Ishikawa (cell line): Measurements from ENCODE around the gene SSH2.

ENCODE experiments used
- CREB1 ChIP-seq: IDR thresholded peaks from 2 replicates; pipeline ENCODE4 v1.6.1; 2012; ENCODE audit warnings: low read depth
- REST ChIP-seq: IDR thresholded peaks from 2 replicates; pipeline ENCODE4 v1.6.1; 2012; ENCODE audit warnings: low read depth, mild to moderate bottlenecking
- TAF1 ChIP-seq: IDR thresholded peaks from 2 replicates; pipeline ENCODE4 v1.6.1; 2012; ENCODE audit warnings: low read depth, mild to moderate bottlenecking
- TCF12 ChIP-seq: IDR thresholded peaks from 2 replicates; pipeline ENCODE4 v1.6.1; 2012; ENCODE audit warnings: low read depth
- USF1 ChIP-seq: IDR thresholded peaks from 2 replicates; pipeline ENCODE4 v1.6.1; 2012
- YY1 ChIP-seq: IDR thresholded peaks from 2 replicates; pipeline ENCODE4 v1.6.1; 2012; ENCODE audit warnings: low read depth

- TF ChIP-seq REST (no peak), CREB1 (no peak), TAF1 (no peak), TCF12 (no peak), YY1 (no peak), USF1 (no peak)
Observed at GRCh38 chr17:29836643-29837042, 93.4 kb downstream of the SSH2 start.
